Right atrium auricular region (tissue), 2 donors: Measurements from ENCODE around the gene ARL8A. TPM values are rescaled to one million over a fixed set of nuclear protein-coding genes. Genes with fewer than 3 reads are reported as not detected.

ENCODE experiments used
- DNase-seq: peaks from one replicate; pipeline ENCODE4 v3.0.0-alpha.2; 2019; ENCODE audit warnings: low spot score
- H3K27ac ChIP-seq, 2 donors: fragments of 200-600 bp; sonication (generic); 1 replicate in 1 of 2; 2 replicates in 1 of 2; pipeline ENCODE4 v1.5.1; 2016 to 2019
- H3K27me3 ChIP-seq, 2 donors: fragments of 200-600 bp; sonication (generic); one replicate each; pipeline versions ENCODE4 v1.5.1 to v1.6.0; 2017 to 2019
- H3K36me3 ChIP-seq: fragments of 200-600 bp; sonication (generic); one replicate; pipeline ENCODE4 v1.5.1; 2016
- H3K4me1 ChIP-seq, 2 donors: fragments of 200-600 bp; sonication (generic); one replicate each; pipeline versions ENCODE4 v1.5.1 to v1.6.0; 2017 to 2019
- H3K4me3 ChIP-seq, 2 donors: fragments of 200-600 bp; sonication (generic); 1 replicate in 1 of 2; 2 replicates in 1 of 2; pipeline ENCODE4 v1.5.1; 2017 to 2019; ENCODE audit warnings: mild to moderate bottlenecking in 1 of 2, moderate library complexity in 1 of 2
- H3K9me3 ChIP-seq, 2 donors: fragments of 200-600 bp; sonication (generic); one replicate each; pipeline ENCODE4 v1.5.1; 2019
- total RNA-seq, 2 donors: library from RNA; depleted of rRNA; stranded (reverse); fragments of >200 nt; gene quantifications; one replicate each; pipeline ENCODE4 v1.1.0, GENCODE V29; 2016
- TF ChIP-seq, protein P1 (sequence below), 2 donors: fragments of 200-600 bp; sonication (generic); IDR thresholded peaks; one replicate each; pipeline ENCODE4 v1.5.1; 2019; ENCODE audit warnings: antibody characterized with exemption in 2 of 2

The ARL8A gene
- total RNA-seq, 2 donors from 2014 or later, result 30.8 to 41.6 TPM

DNA sequence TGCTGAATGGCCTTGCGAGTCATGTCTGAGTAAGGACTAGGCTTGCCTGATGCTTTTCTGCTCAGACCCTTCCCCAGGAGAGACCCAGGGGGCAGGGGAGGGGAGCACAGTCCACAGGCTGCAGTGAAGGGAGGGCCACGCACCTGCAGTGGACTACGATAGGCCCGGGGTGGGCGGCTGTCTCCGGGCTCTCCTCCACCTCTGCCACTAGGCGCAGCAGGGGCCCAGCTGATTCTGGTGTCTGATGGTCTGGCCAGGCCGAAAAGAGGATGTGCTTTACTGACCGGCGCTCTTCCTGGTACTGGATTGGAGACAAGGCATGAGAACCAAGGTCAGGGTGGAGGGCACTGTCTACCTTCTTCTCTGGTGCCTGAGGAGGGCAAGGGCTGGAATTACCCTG is 7.9 kb upstream of the ARL8A start:
- no peak for DNase-seq
- Histone ChIP-seq H3K4me1 (peaks cover 0 to 12% of the 10 kb centered on the region in 2 donors), H3K27me3 (no peaks in the 10 kb centered on the region), H3K4me3 (no peak overlapping the region), H3K27ac (no peak overlapping the region), H3K36me3 (no peaks in the 10 kb centered on the region), H3K9me3 (no peaks in the 10 kb centered on the region)
- TF ChIP-seq, protein P1, sequence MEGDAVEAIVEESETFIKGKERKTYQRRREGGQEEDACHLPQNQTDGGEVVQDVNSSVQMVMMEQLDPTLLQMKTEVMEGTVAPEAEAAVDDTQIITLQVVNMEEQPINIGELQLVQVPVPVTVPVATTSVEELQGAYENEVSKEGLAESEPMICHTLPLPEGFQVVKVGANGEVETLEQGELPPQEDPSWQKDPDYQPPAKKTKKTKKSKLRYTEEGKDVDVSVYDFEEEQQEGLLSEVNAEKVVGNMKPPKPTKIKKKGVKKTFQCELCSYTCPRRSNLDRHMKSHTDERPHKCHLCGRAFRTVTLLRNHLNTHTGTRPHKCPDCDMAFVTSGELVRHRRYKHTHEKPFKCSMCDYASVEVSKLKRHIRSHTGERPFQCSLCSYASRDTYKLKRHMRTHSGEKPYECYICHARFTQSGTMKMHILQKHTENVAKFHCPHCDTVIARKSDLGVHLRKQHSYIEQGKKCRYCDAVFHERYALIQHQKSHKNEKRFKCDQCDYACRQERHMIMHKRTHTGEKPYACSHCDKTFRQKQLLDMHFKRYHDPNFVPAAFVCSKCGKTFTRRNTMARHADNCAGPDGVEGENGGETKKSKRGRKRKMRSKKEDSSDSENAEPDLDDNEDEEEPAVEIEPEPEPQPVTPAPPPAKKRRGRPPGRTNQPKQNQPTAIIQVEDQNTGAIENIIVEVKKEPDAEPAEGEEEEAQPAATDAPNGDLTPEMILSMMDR (IDR thresholded peaks at IDR 0.05), result no peak

DNA sequence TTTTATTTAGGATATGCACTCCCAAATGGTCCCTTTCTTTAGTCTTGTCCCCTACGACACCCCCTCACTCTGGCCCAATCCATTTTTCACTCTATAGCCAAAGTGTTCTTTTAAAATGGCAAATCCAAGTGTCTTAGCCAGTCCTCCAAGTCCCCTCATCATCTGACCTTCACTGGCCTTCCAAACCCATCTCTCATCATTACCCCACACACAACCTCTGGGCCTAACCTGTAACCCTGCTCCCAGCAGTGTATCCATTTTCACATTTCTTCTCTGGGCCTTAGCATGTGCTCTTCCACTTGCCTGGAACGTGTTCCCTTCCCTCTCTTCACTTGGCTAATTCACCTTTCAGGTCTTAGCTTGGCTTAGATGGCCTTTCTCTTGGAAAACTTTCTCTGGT is 6.5 kb upstream of the ARL8A start:
- no peaks in the 10 kb centered on the region for H3K27me3 ChIP-seq
- peaks cover 0 to 12% of the 10 kb centered on the region in 2 donors for H3K4me1 ChIP-seq
- H3K27ac ChIP-seq, result no peak overlapping the region
- no peaks in the 10 kb centered on the region for H3K36me3 ChIP-seq
- TF ChIP-seq, protein P1 (IDR thresholded peaks at IDR 0.05), result no peak
- no peak for DNase-seq
- no peaks in the 10 kb centered on the region for H3K9me3 ChIP-seq
- no peak overlapping the region for H3K4me3 ChIP-seq

DNA sequence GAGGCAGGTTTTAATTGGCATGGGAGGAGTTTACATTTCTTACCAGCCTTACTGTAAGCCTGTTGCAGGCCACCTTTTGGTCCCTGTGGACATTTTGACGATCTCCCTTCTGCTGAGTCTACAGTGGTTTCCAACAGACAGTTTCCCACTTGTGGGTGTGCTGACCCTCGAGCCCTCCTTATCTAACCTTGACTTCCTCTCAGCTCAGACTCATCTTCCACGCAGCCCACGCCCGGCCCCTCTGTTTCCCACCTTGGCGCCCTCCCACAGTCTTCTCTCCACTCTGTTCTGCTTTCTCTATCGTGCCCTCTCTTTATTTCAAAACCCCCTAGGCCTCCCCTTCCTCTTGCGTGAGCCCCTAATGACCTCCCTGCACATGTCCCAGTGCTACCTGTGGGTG is 6.1 kb upstream of the ARL8A start:
- Histone ChIP-seq H3K27me3 (no peaks in the 10 kb centered on the region), H3K36me3 (no peaks in the 10 kb centered on the region), H3K4me1 (peaks cover 0 to 14% of the 10 kb centered on the region in 2 donors), H3K4me3 (no peak overlapping the region), H3K27ac (no peak overlapping the region), H3K9me3 (no peaks in the 10 kb centered on the region)
- TF ChIP-seq, protein P1 (IDR thresholded peaks at IDR 0.05), result no peak
- DNase-seq, result no peak

DNA sequence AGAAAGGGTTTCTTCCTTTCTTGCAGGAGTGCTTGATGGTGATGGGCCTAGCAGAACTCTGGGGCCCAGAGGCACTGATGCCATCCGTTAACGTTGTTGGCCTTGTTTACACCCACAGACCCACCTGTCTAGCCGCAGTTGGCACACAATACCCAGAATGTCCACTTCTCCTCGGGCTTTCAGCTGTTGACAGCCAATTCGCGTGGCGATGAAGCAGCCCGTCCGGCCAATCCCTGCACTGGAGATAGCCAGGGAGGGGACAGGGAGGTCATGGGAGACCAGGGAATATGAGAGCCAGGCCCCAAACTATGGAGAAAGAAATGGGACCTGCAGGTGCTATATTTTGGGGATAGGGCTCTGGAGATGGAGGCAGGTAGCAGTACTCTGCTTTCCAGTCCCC is 5.7 kb upstream of the ARL8A start:
- TF ChIP-seq, protein P1 (IDR thresholded peaks at IDR 0.05), result no peak
- H3K36me3 ChIP-seq, result no peaks in the 10 kb centered on the region
- no peak overlapping the region for H3K4me3 ChIP-seq
- H3K4me1 ChIP-seq, result peaks cover 0 to 14% of the 10 kb centered on the region in 2 donors
- H3K27me3 ChIP-seq, result no peaks in the 10 kb centered on the region
- no peak for DNase-seq
- H3K9me3 ChIP-seq, result no peaks in the 10 kb centered on the region
- no peak overlapping the region for H3K27ac ChIP-seq

DNA sequence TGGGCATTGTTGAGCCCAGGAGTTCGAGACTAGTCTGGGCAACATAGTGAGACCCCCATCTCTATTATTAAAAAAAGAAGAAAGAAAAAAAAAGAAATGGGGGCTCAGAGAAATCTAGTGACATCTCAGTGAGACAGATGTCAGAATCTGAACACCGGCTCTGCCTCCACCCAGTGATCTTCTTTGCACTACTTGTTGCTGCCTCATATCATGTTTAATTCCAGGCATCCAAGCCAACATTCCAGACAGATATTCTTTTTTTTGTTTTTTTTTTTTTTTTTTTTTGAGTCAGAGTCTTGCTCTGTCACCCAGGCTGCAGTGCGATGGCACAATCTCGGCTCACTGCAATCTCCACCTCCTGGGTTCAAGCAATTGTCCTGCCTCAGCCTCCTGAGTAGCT is 5.0 kb upstream of the ARL8A start:
- no peak for DNase-seq
- Histone ChIP-seq H3K4me1 (peaks cover 0 to 11% of the 10 kb centered on the region in 2 donors), H3K4me3 (no peak overlapping the region), H3K27me3 (no peaks in the 10 kb centered on the region), H3K9me3 (no peaks in the 10 kb centered on the region), H3K36me3 (no peaks in the 10 kb centered on the region), H3K27ac (no peak overlapping the region)
- TF ChIP-seq, protein P1 (IDR thresholded peaks at IDR 0.05), result no peak

DNA sequence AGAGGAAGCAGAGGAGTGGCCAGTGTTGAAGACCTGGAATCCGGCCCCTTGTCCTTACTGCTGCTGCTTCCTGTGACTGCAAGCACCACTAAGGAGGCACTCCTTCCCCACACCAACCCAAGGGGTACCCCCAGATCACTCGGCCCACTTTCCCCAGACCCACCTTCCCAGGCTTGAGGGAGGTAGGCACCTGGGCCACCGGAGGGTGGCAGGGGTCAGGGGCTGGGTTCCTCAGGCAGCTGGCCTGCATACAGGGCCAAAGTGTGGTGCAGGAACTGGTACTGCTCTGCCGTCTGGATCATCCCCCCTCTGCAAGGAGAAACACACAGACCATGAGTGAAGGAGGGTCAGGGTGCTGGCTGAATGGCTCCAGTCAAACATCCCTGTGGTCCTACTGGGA is 3.9 kb upstream of the ARL8A start:
- Histone ChIP-seq H3K27ac (no peak overlapping the region), H3K9me3 (no peaks in the 10 kb centered on the region), H3K36me3 (no peaks in the 10 kb centered on the region), H3K4me1 (peaks cover 0 to 9% of the 10 kb centered on the region in 2 donors), H3K4me3 (no peak overlapping the region), H3K27me3 (no peaks in the 10 kb centered on the region)
- DNase-seq, result no peak
- TF ChIP-seq, protein P1 (IDR thresholded peaks at IDR 0.05), result no peak
